GM12878 (cell line): ENCODE results near the gene SH3BGRL2. TPM values are rescaled to one million over a fixed set of nuclear protein-coding genes. Genes with fewer than 3 reads are reported as not detected.

ENCODE experiments used
- ATAC-seq: fragments of 200-7000 bp; cut with Tn5 transposase; 3 replicates; pipeline ENCODE4 v1.9.1; 2020; ENCODE audit warnings: mild to moderate bottlenecking, moderate library complexity
- BruUV-seq: library from RNA; stranded (reverse); fragments of 400-500 nt; replicated peaks from 2 replicates; lab custom pipeline; 2021; lab: Mats Ljungman, UMichigan
- CTCF ChIA-PET: fragments of 300-600 bp; sonication (Branson Sonifier 250); formaldehyde crosslinking; extraction: SDS; loops from one replicate; lab custom pipeline; 2021; ENCODE audit warnings: inconsistent platforms; lab: Yijun Ruan, JAX
- POLR2A ChIA-PET: fragments of 350-600 bp; formaldehyde crosslinking; extraction: SDS; loops from one replicate; lab custom pipeline; 2021; ENCODE audit warnings: inconsistent platforms; lab: Charles Lee
- RAD21 ChIA-PET: fragments of 300-600 bp; sonication (Branson Sonifier 250); formaldehyde crosslinking; loops from one replicate; lab custom pipeline; 2023; ENCODE audit warnings: antibody characterized with exemption; ENCODE audit not compliant: unreplicated experiment; lab: Charles Lee
- SMC1A ChIA-PET: fragments of 300-600 bp; sonication (Branson Sonifier 250); formaldehyde crosslinking; loops from one replicate; lab custom pipeline; 2023; ENCODE audit not compliant: unreplicated experiment, uncharacterized antibody; lab: Charles Lee
- DNase-seq: peaks from one replicate; pipeline ENCODE4 v3.0.0-alpha.2; 2011; ENCODE audit warnings: low read depth, low spot score
- FAIRE-seq: peaks from 3 replicates; lab custom pipeline; 2011; peaks lifted over from hg19 to GRCh38; lab: Jason Lieb, UNC
- H2AFZ ChIP-seq: 2 replicates; pipeline ENCODE4 v1.6.0; 2011; ENCODE audit warnings: low read depth, low read length, control low read depth; ENCODE audit not compliant: control insufficient read depth
- H3K27ac ChIP-seq: 2 replicates; pipeline ENCODE4 v1.5.1; 2011; ENCODE audit warnings: control low read depth; ENCODE audit not compliant: control insufficient read depth, insufficient read depth
- H3K27me3 ChIP-seq, 2 experiments: replicated peaks in 1 of 2; 2 replicates each; pipeline versions ENCODE4 v1.6.0 to v1.6.1; 2011; ENCODE audit warnings: low read length in 1 of 2; ENCODE audit not compliant: control insufficient read depth in 2 of 2, insufficient read depth in 2 of 2
- H3K36me3 ChIP-seq, 2 experiments: 2 replicates each; pipeline ENCODE4 v1.5.1; 2011; ENCODE audit warnings: low read length in 1 of 2; ENCODE audit not compliant: control insufficient read depth in 2 of 2, insufficient read depth in 2 of 2
- H3K4me1 ChIP-seq: 2 replicates; pipeline ENCODE4 v1.6.1; 2011; ENCODE audit warnings: mild to moderate bottlenecking, low read length, moderate library complexity, mixed read lengths; ENCODE audit not compliant: control insufficient read depth, insufficient read depth
- H3K4me2 ChIP-seq: 2 replicates; pipeline ENCODE4 v1.6.0; 2011; ENCODE audit warnings: control low read depth; ENCODE audit not compliant: control insufficient read depth, insufficient read depth
- H3K4me3 ChIP-seq: fragments of 200-600 bp; sonication (generic); 2 replicates; pipeline ENCODE4 v1.5.1; 2016
- H3K79me2 ChIP-seq: 2 replicates; pipeline ENCODE4 v1.6.0; 2011; ENCODE audit warnings: low read length; ENCODE audit not compliant: control insufficient read depth, insufficient read depth
- H3K9ac ChIP-seq: 2 replicates; pipeline ENCODE4 v1.8.0; 2011; ENCODE audit warnings: low read length, control low read depth, mixed read lengths; ENCODE audit not compliant: control insufficient read depth, insufficient read depth
- H3K9me3 ChIP-seq: replicated peaks from 3 replicates; pipeline ENCODE4 v1.5.1; 2011; ENCODE audit warnings: mild to moderate bottlenecking, low read length; ENCODE audit not compliant: control insufficient read depth, insufficient read depth
- H4K20me1 ChIP-seq: 2 replicates; pipeline ENCODE4 v1.6.0; 2011; ENCODE audit not compliant: control insufficient read depth, insufficient read depth
- CHD1 ChIP-seq: IDR thresholded peaks from 2 replicates; pipeline ENCODE4 v1.6.1; 2012; ENCODE audit warnings: low read depth, low read length, improper control_type of control experiment
- CHD4 ChIP-seq: fragments of 200-600 bp; sonication (generic); IDR thresholded peaks from 2 replicates; pipeline ENCODE4 v1.6.1; 2016; ENCODE audit warnings: mild to moderate bottlenecking
- EGR1 ChIP-seq, 2 experiments: IDR thresholded peaks; 1 replicate in 1 of 2; 2 replicates in 1 of 2; pipeline ENCODE4 v1.6.1; 2011 to 2012; ENCODE audit warnings: low read depth in 2 of 2, low read length in 2 of 2, borderline replicate concordance in 1 of 2, mild to moderate bottlenecking in 1 of 2, moderate library complexity in 1 of 2
- NBN ChIP-seq: fragments of 450-650 bp; IDR thresholded peaks from 2 replicates; pipeline ENCODE4 v1.6.1; 2016
- NFYA ChIP-seq: IDR thresholded peaks from 2 replicates; pipeline ENCODE4 v1.6.1; 2011; ENCODE audit warnings: low read depth, mild to moderate bottlenecking, low read length, improper control_type of control experiment, borderline replicate concordance
- NRF1 ChIP-seq: conservative IDR thresholded peaks from 2 replicates; pipeline ENCODE4 v1.6.1; 2011; ENCODE audit warnings: mild to moderate bottlenecking, low read depth, low read length, improper control_type of control experiment
- PAX5 ChIP-seq: IDR thresholded peaks from 2 replicates; pipeline ENCODE4 v1.6.1; 2011; ENCODE audit warnings: low read depth, low read length, borderline replicate concordance
- POU2F2 ChIP-seq: IDR thresholded peaks from 3 replicates; pipeline ENCODE4 v1.6.1; 2011; ENCODE audit warnings: low read depth, mild to moderate bottlenecking, low read length, borderline replicate concordance
- SRF ChIP-seq, 2 experiments: IDR thresholded peaks; 2 replicates each; pipeline ENCODE4 v1.6.1; 2011; ENCODE audit warnings: low read depth in 2 of 2, low read length in 2 of 2, mild to moderate bottlenecking in 1 of 2, moderate library complexity in 1 of 2
- TBL1XR1 ChIP-seq: IDR thresholded peaks from 2 replicates; pipeline ENCODE4 v1.6.1; 2012; ENCODE audit warnings: low read depth, low read length, improper control_type of control experiment
- TCF3 ChIP-seq: IDR thresholded peaks from 2 replicates; pipeline ENCODE4 v1.6.1; 2012; ENCODE audit warnings: low read depth, mild to moderate bottlenecking, low read length, borderline replicate concordance; ENCODE audit not compliant: insufficient read depth
- WRNIP1 ChIP-seq: IDR thresholded peaks from 2 replicates; pipeline ENCODE4 v1.6.1; 2011; ENCODE audit warnings: low read depth, low read length, improper control_type of control experiment, borderline replicate concordance
- ZNF217 ChIP-seq: fragments of 450-650 bp; IDR thresholded peaks from 2 replicates; pipeline ENCODE4 v1.6.1; 2017; ENCODE audit warnings: antibody characterized with exemption, mild to moderate bottlenecking
- WGBS: methylation state at CpG from one replicate; pipeline ENCODE4 v1.1.6; 2016; ENCODE audit warnings: low lambda C conversion rate; ENCODE audit not compliant: insufficient replicate concordance, insufficient coverage; ENCODE audit errors: missing lambda C conversion rate; 5-methylcytosine and 5-hydroxymethylcytosine counted together
- in situ Hi-C: fragments of 300-500 bp; cut with MboI; formaldehyde crosslinking; loops from 9 replicates; pipeline ENCODE4 v1.14.3; 2018; ENCODE audit warnings: mixed read lengths
- intact Hi-C: fragments of 100-400 bp; cut with micrococcal nuclease; formaldehyde crosslinking; loops from one replicate; pipeline ENCODE4 v1.14.2; 2022; ENCODE audit not compliant: unreplicated experiment
- polyA plus RNA-seq, 11 experiments: library from polyadenylated mRNA; depleted of rRNA in 4 of 11; unstranded in 6 of 11; stranded (reverse) in 5 of 11; fragments of >200 nt; fragmentation: Nextera tagmentation in 4 of 11; fragmentation: Illumina TruSeq in 1 of 11; extraction: Ambion mirVana in 4 of 11; extraction: Trizol in 1 of 11; gene quantifications; 1 replicate in 1 of 11; 2 replicates in 10 of 11; pipeline versions ENCODE4 v1.2.1 to v1.2.3, GENCODE V29; 2011 to 2016; ENCODE audit warnings: inconsistent platforms in 2 of 11, missing spikeins in 2 of 11, low read depth in 1 of 11
- total RNA-seq, 4 experiments: library from RNA; depleted of rRNA in 3 of 4; stranded (reverse); fragments of >200 nt in 3 of 4; fragmentation: Illumina TruSeq in 1 of 4; extraction: Trizol in 1 of 4; gene quantifications; 2 replicates each; pipeline versions ENCODE4 v1.2.1 to v1.2.3, GENCODE V29; 2013 to 2021
- TF ChIP-seq, protein P1 (sequence below): fragments of 450-650 bp; IDR thresholded peaks from 2 replicates; pipeline ENCODE4 v1.6.1; 2017; ENCODE audit warnings: mild to moderate bottlenecking, moderate library complexity
- TF ChIP-seq, protein P2 (sequence below): fragments of 450-650 bp; IDR thresholded peaks from 2 replicates; pipeline ENCODE4 v1.6.1; 2018; ENCODE audit warnings: borderline replicate concordance, mild to moderate bottlenecking; ENCODE audit not compliant: partially characterized antibody
- TF ChIP-seq, protein P3 (sequence below): fragments of 150-350 bp; IDR thresholded peaks from 2 replicates; pipeline ENCODE4 v1.6.1; 2014; ENCODE audit warnings: mild to moderate bottlenecking, low read depth, low read length

The SH3BGRL2 gene
- total and polyA plus RNA-seq, 10 of the 15 experiments (the other 5 are each of a cell fraction or from before 2014, with no cell fraction given), result 0.03 to 0.37 (median 0.21) TPM

DNA sequence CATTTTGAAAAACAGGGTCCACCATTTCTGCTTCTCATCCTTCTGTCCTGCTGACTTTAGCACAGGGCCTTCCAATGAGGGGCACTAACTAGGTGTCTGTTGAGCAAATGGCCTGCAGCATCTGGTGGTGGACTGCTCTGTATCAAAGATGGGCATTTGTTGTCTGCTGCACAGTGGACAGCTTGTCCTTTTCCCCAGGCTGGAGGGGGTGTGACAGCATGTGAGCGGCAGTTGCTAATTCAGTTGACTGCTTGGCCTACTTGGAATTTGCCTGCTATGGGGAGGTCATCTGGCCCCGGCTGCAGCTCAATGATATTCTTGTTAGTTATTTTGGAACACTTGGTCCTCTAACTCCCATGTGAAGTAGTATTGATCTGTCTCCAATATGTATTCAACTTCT is 93.7 kb downstream of the SH3BGRL2 start:
- no peak overlapping the region for H3K4me2 ChIP-seq
- H3K9me3 ChIP-seq, result no peaks in the 10 kb centered on the region
- intact Hi-C loops (no loop called here), in situ Hi-C loops (no loop called here)
- no peak overlapping the region for H3K27ac ChIP-seq
- no peak overlapping the region for H2AFZ ChIP-seq
- H3K9ac ChIP-seq, result no peak overlapping the region
- 50% methylated on average over 2 of the region's 2 CpGs for WGBS
- H3K36me3 ChIP-seq, result no peaks in the 10 kb centered on the region
- CTCF ChIA-PET, result no interaction called here
- FAIRE-seq (no peak), ATAC-seq (no peak), DNase-seq (no peak)
- no peaks in the 10 kb centered on the region for H4K20me1 ChIP-seq
- TF ChIP-seq TBL1XR1 (no peak), EGR1 (IDR thresholded peaks at IDR 0.05; ENCODE audit: borderline replicate concordance in 1 of 2, low read depth in 2 of 2, low read length in 2 of 2) (no peak), NRF1 (no peak), TCF3 (no peak), CHD1 (no peak), ZNF217 (no peak), PAX5 (no peak), NFYA (no peak), SRF (IDR thresholded peaks at IDR 0.05; ENCODE audit: low read depth in 2 of 2, low read length in 2 of 2) (no peak), NBN (no peak), POU2F2 (no peak), CHD4 (no peak), WRNIP1 (no peak)
- TF ChIP-seq, protein P1, sequence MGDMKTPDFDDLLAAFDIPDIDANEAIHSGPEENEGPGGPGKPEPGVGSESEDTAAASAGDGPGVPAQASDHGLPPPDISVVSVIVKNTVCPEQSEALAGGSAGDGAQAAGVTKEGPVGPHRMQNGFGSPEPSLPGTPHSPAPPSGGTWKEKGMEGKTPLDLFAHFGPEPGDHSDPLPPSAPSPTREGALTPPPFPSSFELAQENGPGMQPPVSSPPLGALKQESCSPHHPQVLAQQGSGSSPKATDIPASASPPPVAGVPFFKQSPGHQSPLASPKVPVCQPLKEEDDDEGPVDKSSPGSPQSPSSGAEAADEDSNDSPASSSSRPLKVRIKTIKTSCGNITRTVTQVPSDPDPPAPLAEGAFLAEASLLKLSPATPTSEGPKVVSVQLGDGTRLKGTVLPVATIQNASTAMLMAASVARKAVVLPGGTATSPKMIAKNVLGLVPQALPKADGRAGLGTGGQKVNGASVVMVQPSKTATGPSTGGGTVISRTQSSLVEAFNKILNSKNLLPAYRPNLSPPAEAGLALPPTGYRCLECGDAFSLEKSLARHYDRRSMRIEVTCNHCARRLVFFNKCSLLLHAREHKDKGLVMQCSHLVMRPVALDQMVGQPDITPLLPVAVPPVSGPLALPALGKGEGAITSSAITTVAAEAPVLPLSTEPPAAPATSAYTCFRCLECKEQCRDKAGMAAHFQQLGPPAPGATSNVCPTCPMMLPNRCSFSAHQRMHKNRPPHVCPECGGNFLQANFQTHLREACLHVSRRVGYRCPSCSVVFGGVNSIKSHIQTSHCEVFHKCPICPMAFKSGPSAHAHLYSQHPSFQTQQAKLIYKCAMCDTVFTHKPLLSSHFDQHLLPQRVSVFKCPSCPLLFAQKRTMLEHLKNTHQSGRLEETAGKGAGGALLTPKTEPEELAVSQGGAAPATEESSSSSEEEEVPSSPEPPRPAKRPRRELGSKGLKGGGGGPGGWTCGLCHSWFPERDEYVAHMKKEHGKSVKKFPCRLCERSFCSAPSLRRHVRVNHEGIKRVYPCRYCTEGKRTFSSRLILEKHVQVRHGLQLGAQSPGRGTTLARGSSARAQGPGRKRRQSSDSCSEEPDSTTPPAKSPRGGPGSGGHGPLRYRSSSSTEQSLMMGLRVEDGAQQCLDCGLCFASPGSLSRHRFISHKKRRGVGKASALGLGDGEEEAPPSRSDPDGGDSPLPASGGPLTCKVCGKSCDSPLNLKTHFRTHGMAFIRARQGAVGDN, result no peak
- TF ChIP-seq, protein P2, sequence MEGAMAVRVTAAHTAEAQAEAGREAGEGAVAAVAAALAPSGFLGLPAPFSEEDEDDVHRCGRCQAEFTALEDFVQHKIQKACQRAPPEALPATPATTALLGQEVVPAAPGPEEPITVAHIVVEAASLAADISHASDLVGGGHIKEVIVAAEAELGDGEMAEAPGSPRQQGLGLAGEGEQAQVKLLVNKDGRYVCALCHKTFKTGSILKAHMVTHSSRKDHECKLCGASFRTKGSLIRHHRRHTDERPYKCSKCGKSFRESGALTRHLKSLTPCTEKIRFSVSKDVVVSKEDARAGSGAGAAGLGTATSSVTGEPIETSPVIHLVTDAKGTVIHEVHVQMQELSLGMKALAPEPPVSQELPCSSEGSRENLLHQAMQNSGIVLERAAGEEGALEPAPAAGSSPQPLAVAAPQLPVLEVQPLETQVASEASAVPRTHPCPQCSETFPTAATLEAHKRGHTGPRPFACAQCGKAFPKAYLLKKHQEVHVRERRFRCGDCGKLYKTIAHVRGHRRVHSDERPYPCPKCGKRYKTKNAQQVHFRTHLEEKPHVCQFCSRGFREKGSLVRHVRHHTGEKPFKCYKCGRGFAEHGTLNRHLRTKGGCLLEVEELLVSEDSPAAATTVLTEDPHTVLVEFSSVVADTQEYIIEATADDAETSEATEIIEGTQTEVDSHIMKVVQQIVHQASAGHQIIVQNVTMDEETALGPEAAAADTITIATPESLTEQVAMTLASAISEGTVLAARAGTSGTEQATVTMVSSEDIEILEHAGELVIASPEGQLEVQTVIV, result no peak
- TF ChIP-seq, protein P3, sequence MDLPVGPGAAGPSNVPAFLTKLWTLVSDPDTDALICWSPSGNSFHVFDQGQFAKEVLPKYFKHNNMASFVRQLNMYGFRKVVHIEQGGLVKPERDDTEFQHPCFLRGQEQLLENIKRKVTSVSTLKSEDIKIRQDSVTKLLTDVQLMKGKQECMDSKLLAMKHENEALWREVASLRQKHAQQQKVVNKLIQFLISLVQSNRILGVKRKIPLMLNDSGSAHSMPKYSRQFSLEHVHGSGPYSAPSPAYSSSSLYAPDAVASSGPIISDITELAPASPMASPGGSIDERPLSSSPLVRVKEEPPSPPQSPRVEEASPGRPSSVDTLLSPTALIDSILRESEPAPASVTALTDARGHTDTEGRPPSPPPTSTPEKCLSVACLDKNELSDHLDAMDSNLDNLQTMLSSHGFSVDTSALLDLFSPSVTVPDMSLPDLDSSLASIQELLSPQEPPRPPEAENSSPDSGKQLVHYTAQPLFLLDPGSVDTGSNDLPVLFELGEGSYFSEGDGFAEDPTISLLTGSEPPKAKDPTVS, result no peak
- no peak overlapping the region for H3K4me3 ChIP-seq
- RAD21 ChIA-PET, result no interaction called here
- POLR2A ChIA-PET, result no interaction called here
- no peaks in the 10 kb centered on the region for H3K27me3 ChIP-seq
- H3K79me2 ChIP-seq, result no peaks in the 10 kb centered on the region
- no peaks in the 10 kb centered on the region for H3K4me1 ChIP-seq
- no TSS peak for BruUV-seq
- SMC1A ChIA-PET, result no interaction called here
